HG03521 (cell line): ENCODE measurements around the gene KRTAP9-8.
"Not testable (repeated sequence)": the region's sequence is repeated elsewhere in the genome, so short reads cannot be mapped to it uniquely, and the experiment has no call there.

Source experiments
- ATAC-seq: cut with Tn5 transposase; IDR thresholded peaks from one replicate; pipeline ENCODE4 v1.9.1; 2021; ENCODE audit warnings: mild to moderate bottlenecking, moderate library complexity; ENCODE audit not compliant: unreplicated experiment

Gene KRTAP9-8, protein sequence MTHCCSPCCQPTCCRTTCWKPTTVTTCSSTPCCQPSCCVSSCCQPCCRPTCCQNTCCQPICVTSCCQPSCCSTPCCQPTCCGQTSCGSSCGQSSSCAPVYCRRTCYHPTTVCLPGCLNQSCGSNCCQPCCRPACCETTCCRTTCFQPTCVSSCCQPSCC

DNA sequence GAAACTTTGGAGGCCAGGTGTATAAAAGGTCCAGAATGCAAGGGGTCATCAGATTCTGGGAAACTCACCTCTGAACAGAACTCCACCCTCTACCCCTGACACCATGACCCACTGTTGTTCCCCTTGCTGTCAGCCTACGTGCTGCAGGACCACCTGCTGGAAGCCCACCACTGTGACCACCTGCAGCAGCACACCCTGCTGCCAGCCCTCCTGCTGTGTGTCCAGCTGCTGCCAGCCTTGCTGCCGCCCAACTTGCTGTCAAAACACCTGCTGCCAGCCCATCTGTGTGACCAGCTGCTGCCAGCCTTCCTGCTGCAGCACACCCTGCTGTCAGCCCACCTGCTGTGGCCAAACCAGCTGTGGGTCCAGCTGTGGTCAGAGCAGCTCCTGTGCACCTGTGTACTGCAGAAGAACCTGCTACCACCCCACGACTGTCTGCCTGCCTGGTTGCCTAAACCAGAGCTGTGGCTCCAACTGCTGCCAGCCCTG, at the start of gene KRTAP9-8:
TSS of gene KRTAP9-8 (plus strand) at position 51 of the 489 bp plus-strand sequence. CDS start at position 104, 53 bp downstream.
- not testable (repeated sequence) for ATAC-seq

DNA sequence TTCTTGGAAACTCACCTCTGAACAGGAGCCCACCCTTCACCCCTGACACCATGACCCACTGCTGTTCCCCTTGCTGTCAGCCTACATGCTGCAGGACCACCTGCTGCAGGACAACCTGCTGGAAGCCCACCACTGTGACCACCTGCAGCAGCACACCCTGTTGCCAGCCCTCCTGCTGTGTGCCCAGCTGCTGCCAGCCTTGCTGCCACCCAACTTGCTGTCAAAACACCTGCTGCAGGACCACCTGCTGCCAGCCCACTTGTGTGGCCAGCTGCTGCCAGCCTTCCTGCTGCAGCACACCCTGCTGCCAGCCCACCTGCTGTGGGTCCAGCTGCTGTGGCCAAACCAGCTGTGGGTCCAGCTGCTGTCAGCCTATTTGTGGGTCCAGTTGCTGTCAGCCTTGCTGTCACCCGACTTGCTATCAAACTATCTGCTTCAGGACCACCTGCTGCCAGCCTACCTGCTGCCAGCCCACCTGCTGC, 47.9 kb upstream of the KRTAP9-8 start, which contains the start of gene KRTAP9-1:
TSS of gene KRTAP9-1 (plus strand) at position 51 of the 482 bp plus-strand sequence. CDS start at position 51, 0 bp downstream.
- ATAC-seq, result not testable (repeated sequence)

DNA sequence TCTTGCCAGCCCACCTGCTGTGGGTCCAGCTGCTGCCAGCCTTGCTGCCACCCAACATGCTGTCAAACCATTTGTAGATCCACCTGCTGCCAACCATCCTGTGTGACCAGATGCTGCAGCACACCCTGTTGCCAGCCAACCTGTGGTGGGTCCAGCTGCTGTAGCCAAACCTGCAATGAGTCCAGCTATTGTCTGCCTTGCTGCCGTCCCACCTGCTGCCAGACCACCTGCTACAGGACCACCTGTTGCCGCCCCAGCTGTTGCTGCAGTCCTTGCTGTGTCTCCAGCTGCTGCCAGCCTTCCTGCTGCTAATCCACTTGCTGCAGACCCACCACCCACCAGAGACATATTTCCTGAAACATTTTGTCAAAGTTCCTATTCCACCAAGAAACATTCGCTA, 47.5 kb upstream of the KRTAP9-8 start:
- no peak for ATAC-seq

DNA sequence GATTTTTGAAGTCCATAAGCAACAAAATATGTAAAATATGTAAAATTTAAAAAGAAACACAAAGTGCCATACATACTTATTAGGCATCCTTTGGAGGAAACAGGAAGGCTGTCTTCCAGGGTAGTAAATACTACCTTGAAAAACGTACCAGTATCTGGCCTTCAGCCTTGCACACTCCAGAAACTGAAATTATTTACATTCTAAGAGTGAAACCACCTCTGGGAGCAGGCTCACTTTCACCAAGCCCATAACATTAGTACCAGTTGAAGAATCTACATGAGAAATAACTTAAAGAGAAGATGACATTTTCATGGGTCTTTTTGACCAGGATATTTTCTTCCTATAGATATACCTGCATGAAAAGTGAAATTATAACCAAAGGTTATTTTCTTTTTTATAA, 41.7 kb upstream of the KRTAP9-8 start:
- ATAC-seq, result no peak

DNA sequence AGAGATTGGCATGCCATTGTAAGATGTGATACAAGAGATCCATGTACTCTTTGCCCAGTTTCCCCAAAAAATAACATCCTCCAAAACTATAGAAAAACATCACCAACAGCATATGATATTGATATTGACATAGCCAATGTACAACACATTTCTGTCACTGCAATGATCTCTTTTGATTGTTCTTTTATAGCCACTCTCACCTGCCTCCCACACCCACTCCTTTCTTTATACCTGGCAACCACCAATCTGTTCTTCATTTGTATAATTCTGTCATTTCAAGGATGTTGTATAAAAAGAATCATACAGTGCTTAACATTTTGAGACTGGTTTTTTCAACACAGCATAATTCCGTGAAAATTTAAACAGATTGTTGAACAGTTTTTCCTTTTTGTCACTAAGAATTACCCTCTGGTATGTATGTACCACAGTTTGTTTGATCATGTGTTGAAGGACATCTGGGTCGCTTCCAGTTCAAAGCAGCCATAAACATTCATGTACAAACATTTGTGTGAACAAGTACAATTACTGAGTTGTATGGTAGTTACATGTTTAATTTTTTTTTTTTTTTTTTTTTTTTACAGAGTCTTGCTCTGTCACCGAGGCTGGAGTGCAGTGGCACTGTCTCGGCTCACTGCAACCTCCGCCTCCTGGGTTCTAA, 38.2 kb upstream of the KRTAP9-8 start:
- ATAC-seq, result no peak

DNA sequence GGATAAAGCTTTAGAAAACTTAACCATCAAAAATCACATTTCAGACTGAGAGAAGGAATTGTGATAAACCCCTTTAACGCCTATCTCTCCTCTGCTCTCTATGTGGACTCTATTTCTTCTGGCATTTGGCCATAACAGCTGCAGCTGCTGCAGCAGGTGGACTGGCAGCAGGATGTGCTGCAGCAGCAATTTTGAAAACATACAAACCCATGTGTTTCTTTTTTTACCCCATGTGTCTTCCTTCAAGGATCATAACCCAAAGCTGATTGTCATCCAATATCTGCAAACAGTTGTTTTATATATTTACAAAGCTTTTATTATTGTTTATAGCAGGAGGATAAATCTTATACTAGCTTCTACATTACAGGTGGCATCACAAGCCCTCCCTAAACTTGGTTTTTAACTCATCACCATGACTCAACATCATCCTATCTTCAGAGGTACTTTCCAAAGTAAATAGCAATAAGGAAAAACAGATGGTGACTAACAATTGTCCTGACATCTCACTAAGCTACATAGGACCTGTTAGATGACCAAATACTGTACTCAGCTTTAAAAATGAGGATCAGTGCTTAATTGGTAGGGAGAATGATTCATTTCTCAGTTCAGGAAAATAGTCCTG, 25.8 kb upstream of the KRTAP9-8 start:
- no peak for ATAC-seq

DNA sequence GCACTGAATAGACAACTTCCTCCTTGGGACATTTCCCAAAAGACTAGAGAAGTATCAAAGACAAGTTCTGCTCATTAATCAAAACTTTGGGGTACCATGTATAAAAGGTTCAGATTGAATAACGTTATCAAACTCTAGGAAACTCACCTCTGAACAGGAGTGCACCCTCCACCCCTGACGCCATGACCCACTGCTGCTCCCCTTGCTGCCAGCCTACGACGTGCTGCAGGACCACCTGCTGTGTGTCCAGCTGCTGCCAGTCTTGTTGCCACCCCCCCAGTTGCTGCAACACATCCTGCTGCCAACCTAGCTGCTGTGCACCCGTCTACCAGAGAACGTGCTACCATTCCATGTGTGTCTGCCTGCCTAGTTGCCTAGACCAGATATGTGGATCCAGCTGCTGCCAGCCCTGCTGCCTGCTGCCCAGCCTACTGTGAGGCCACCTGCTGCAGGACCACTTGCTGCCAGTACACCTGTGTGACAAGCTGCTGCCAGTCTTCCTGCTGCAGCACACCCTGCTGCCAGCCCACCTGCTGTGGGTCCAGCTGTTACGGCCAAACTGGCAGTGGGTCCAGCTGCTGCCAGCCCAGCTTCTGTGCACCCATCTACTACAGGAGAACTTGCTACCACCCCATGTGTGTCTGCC, 25.2 kb upstream of the KRTAP9-8 start:
- ATAC-seq, result no peak

DNA sequence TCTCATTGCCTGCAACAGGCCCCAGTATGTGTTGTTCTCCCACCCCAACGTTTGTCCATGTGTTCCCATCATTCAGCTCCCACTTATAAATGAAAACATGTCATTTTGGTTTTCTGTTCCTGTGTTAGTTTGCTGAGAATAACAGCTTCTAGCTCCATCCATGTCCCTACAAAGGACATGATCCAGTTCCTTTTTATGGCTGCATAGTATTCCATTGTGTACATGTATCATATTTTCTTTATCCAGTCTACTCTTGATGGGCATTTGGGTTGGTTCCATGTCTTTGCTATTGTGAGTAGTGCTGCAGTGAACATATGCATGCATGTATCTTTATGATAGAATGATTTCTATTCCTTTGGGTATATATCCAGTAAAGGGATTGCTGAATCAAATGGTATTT, 22.1 kb upstream of the KRTAP9-8 start:
- no peak for ATAC-seq

DNA sequence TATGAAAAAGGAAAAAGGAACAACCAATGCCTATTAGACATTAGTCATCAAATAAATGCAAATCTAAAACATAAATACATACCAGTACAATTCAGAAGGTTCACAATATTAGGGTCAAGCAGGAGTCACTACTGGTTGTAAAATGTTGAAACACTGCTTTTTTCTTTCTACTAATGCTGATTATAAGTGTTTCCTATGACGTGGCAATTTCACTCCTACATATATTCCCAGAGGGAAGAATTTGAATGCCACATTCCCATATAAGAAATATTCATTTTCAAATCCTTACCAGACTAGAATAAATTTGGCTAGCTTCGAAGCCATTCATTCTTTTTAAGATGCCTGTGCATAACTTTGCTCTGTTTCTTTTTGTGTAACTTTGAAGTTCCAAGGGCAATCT, 14.0 kb upstream of the KRTAP9-8 start:
- ATAC-seq, result no peak

DNA sequence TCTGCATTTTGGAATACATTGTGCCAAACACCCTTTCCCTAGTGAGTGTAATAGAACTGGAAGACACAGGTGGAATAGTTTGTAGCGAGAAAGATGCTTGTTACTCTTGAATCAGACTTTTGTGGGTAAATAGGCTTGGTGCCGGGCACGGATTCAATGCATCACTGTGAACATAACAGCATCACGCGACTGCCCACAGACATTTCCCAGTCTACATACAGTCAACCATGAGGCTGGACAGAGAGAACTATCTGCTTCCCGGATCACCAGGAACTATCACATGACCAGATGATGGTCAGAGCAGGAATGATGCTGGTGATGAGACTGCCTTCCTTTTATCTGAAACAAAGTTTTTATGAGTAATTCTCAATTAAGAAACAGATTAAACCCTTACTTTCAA, 11.7 kb upstream of the KRTAP9-8 start:
- ATAC-seq, result no peak

DNA sequence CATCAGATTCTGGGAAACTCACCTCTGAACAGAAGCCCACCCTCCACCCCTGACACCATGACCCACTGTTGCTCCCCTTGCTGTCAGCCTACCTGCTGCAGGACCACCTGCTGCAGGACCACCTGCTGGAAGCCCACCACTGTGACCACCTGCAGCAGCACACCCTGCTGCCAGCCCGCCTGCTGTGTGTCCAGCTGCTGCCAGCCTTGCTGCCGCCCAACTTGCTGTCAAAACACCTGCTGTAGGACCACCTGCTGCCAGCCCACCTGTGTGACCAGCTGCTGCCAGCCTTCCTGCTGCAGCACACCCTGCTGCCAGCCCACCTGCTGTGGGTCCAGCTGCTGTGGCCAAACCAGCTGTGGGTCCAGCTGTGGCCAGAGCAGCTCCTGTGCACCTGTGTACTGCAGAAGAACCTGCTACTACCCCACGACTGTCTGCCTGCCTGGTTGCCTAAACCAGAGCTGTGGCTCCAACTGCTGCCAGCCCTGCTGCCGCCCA, 11.2 kb upstream of the KRTAP9-8 start, which contains the start of gene KRTAP9-2:
TSS of gene KRTAP9-2 (plus strand) at position 51 of the 498 bp plus-strand sequence. CDS start at position 58, 7 bp downstream.
- ATAC-seq, result not testable (repeated sequence)

DNA sequence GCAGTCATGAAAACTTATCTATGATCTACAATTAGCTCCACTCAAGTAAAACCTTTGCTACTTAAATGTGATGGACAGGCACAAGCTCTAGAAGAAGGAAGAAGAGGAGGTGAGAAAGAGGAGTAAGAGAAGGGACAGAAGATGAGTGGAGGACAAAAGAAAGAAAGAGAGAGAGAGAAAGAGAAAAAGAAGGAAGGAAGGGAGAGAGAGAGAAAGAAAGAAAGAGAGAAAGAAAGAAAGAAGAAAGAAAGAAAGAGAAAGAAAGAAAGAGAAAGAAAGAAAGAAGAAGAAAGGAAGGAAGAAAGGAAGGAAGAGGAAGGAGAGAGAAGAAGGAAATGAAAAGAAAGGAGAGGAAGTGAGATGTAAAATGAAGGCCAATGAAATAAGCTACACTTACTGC, 7.7 kb upstream of the KRTAP9-8 start:
- ATAC-seq, result no peak

DNA sequence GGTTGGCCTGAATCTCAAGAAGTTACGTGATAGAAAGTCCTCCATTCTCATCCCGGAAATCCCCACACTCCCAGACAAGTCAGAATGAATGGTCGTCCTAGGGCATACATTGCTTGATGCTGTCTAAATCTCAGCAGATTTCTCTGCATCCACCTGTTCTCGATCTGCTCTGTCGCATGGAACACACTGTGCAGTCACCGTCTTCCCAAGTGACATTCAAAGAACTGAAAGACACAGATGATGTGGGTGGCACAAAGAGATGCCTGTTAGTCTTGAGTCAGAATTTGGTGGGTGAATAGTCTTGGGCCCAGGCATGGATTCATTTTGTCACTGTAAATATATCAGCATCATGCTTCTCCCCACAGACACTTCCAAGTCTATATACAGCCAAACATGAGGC, 6.1 kb upstream of the KRTAP9-8 start:
- ATAC-seq, result no peak

DNA sequence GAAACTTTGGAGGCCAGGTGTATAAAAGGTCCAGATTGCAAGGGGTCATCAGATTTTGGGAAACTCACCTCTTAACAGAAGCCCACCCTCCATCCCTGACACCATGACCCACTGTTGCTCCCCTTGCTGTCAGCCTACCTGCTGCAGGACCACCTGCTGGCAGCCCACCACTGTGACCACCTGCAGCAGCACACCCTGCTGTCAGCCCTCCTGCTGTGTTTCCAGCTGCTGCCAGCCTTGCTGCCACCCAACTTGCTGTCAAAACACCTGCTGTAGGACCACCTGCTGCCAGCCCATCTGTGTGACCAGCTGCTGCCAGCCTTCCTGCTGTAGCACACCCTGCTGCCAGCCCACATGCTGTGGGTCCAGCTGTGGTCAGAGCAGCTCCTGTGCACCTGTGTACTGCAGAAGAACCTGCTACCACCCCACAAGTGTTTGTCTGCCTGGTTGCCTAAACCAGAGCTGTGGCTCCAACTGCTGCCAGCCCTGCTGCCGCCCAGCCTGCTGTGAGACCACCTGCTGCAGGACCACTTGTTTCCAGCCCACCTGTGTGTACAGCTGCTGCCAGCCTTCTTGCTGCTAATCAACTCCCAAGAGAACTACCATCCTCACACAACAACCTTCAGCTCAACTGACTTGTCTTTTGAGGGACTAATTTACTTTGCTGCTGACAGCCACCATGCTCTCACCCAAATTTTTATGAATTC, 5.2 kb upstream of the KRTAP9-8 start, which contains the start of gene KRTAP9-3:
TSS of gene KRTAP9-3 (plus strand) at position 51 of the 707 bp plus-strand sequence. CDS start at position 104, 53 bp downstream.
- not testable (repeated sequence) for ATAC-seq

DNA sequence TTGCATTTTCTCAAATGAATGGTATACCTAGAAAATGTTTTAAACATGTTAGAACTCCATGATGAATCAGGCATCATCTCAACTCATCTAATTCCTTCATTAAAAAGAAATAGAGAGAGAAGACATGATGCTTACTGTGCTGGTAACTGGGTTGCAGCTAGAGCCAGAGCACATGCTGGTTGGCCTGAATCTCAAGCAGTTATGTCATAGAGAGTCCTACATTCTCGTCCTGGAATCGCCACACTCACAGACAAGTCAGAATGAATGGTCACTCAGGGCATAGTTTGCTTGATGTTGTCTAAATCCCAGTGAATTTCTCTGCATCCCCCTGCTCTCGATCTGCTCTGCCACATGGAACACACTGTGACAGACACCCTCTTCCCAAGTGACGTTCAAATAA, 683 bp upstream of the KRTAP9-8 start:
- not testable (repeated sequence) for ATAC-seq

DNA sequence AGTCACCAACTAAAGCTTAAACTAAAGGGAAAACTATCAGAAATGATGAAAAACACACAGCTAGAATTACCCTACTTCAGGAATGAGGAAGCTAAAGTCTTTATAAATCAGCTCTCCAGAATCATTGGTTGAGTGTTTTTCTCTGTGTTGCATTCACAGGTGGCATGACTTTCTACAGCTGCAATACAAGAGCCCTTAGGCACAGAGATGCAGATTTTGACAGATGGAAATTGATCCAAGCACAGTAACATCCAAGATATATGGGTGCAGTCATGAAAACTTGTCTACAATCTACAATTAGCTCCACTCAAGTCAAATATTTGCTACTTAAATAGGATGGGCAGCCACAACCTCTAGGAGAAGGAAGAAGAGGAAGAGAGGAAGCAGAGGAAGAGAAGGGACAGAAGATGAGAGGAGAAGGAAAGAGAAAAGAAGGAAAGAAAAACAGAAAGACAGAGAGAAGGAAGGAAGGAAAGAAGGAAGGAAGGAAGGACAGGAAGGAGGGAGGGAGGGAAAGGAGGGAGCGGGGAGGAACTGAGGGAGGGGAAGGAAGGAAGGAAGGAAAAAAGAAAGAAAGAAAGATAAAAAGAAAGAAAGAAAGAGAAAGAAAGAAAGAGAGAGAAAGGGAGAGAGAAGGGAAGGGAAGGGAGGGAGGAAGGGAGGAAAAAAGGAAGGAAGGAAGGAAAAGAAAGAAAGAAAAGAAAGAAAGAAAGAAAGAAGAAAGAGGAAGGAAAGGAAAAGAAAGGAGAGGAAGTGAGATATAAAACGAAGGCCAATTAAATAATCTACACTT, 9.4 kb downstream of the KRTAP9-8 start:
- not testable (repeated sequence) for ATAC-seq

DNA sequence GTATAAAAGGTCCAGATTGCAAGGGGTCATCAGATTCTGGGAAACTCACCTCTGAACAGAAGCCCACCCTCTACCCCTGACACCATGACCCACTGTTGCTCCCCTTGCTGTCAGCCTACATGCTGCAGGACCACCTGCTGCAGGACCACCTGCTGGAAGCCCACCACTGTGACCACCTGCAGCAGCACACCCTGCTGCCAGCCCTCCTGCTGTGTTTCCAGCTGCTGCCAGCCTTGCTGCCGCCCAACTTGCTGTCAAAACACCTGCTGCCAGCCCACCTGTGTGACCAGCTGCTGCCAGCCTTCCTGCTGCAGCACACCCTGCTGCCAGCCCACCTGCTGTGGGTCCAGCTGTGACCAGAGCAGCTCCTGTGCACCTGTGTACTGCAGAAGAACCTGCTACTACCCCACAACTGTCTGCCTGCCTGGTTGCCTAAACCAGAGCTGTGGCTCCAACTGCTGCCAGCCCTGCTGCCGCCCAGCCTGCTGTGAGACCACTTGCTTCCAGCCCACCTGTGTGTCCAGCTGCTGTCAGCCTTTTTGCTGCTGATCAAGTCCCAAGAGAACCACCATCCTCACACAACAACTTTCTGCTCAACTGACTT, 11.9 kb downstream of the KRTAP9-8 start, which contains the start of gene KRTAP9-4:
TSS of gene KRTAP9-4 (plus strand) at position 51 of the 604 bp plus-strand sequence. CDS start at position 85, 34 bp downstream.
- not testable (repeated sequence) for ATAC-seq

DNA sequence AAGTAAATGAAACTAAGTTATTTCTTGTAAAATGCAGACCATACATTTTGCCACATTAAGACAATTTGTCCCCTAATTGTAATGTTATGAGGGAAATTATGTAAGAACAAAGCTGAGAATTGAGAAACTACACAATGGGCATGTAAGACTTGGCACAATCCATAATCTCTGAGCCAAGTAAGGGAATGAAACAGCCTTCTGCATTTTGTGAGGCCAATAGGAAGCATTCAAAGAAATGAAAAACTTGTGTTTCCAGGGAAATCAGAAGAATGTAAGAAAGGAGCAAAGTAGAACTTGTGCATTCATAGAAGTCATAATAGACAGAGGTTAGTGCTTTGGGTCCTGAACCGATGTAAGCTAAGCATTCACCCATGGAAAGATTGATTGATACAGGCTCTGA, 13.5 kb downstream of the KRTAP9-8 start:
- no peak for ATAC-seq

DNA sequence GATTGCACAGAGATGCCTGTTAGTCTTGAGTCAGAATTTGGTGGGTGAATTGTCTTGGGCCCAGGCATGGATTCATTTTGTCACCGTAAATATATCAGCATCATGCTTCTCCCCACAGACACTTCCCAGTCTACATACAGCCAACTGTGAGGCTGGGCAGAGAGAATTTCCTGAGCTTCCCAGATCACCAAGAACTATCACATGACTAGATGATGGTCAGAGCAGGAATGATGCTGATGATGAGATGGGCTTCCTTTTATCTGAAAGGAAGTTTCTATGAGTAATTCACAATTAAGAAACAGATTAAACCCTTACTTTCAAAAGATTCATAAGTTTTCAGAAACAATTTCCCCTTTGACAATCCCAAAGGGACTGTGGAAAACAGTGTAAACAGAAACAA, 17.1 kb downstream of the KRTAP9-8 start:
- ATAC-seq, result no peak
